CD4-positive, CD25-positive, alpha-beta regulatory T cell (primary cell): ENCODE measurements around the gene DDC. TPM values are rescaled to one million over a fixed set of nuclear protein-coding genes. Genes with fewer than 3 reads are reported as not detected.

Source experiments
- ATAC-seq, 2 donors: fragments of 150-1000 bp; cut with Tn5 transposase; one replicate each; pipeline ENCODE4 v1.10.0; 2021; ENCODE audit warnings: low read depth in 2 of 2, moderate number of reproducible peaks in 2 of 2, moderate library complexity in 1 of 2
- DNase-seq, 3 donors: peaks; one replicate each; pipeline versions ENCODE4 v3.0.0 to v3.0.0-alpha.2; 2012 to 2022; ENCODE audit warnings: mixed read lengths in 1 of 3
- H3K27ac ChIP-seq: one replicate; pipeline ENCODE4 v1.7.0; 2013; ENCODE audit warnings: mild to moderate bottlenecking, low read length; ENCODE audit not compliant: insufficient read depth, poor library complexity, severe bottlenecking
- H3K27me3 ChIP-seq: one replicate; pipeline ENCODE4 v1.7.0; 2013; ENCODE audit warnings: low read length; ENCODE audit not compliant: control insufficient read depth, insufficient read depth
- H3K36me3 ChIP-seq: one replicate; pipeline ENCODE4 v1.7.0; 2013; ENCODE audit warnings: mild to moderate bottlenecking, low read length, moderate library complexity; ENCODE audit not compliant: control insufficient read depth, insufficient read depth
- H3K4me1 ChIP-seq: 2 replicates; pipeline ENCODE4 v1.7.0; 2013; ENCODE audit warnings: mild to moderate bottlenecking, low read length; ENCODE audit not compliant: insufficient read depth, control insufficient read depth, poor library complexity, severe bottlenecking
- H3K4me3 ChIP-seq: one replicate; pipeline ENCODE4 v1.7.0; 2013; ENCODE audit warnings: low read depth, mild to moderate bottlenecking, low read length, moderate library complexity
- H3K9me3 ChIP-seq, 2 experiments: 1 replicate in 1 of 2; 2 replicates in 1 of 2; pipeline ENCODE4 v1.7.0; 2013; ENCODE audit warnings: low read length in 2 of 2, mild to moderate bottlenecking in 1 of 2, moderate library complexity in 1 of 2; ENCODE audit not compliant: control insufficient read depth in 2 of 2
- H3K27ac Mint-ChIP-seq, 3 donors: one replicate each; pipeline ENCODE4 v1.8.0; 2020 to 2022; ENCODE audit warnings: mild to moderate bottlenecking in 3 of 3, mixed read lengths in 3 of 3, moderate library complexity in 2 of 3
- H3K27me3 Mint-ChIP-seq: one replicate; pipeline ENCODE4 v1.8.0; 2022; ENCODE audit warnings: mild to moderate bottlenecking, mixed read lengths
- H3K36me3 Mint-ChIP-seq: one replicate; pipeline ENCODE4 v1.8.0; 2020; ENCODE audit warnings: mixed read lengths
- H3K4me1 Mint-ChIP-seq, 4 donors: one replicate each; pipeline ENCODE4 v1.8.0; 2020 to 2022; ENCODE audit warnings: mixed read lengths in 4 of 4, mild to moderate bottlenecking in 1 of 4
- H3K4me3 Mint-ChIP-seq, 4 donors: one replicate each; pipeline ENCODE4 v1.8.0; 2020 to 2022; ENCODE audit warnings: mild to moderate bottlenecking in 4 of 4, mixed read lengths in 4 of 4, moderate library complexity in 3 of 4
- H3K9me3 Mint-ChIP-seq, 7 donors: one replicate each; pipeline ENCODE4 v1.8.0; 2020 to 2022; ENCODE audit warnings: mixed read lengths in 7 of 7, mild to moderate bottlenecking in 3 of 7, moderate library complexity in 2 of 7
- polyA plus RNA-seq, 4 donors: library from polyadenylated mRNA; unstranded; fragments of 300-500 nt; fragmentation: Illumina TruSeq; gene quantifications; one replicate each; pipeline ENCODE4 v1.2.3, GENCODE V29; 2021
- total RNA-seq: library from RNA; stranded (reverse); gene quantifications from one replicate; pipeline ENCODE4 v1.2.3, GENCODE V29; 2022

The DDC gene
- total and polyA plus RNA-seq, 5 donors from 2014 or later = not detected

GRCh38 chr7:50473531-50473930 lies 91.7 kb downstream of the DDC start:
- Histone ChIP-seq H3K36me3 (no peaks in the 10 kb centered on the region), H3K4me1 (no peaks in the 10 kb centered on the region), H3K27me3 (no peaks in the 10 kb centered on the region), H3K9me3 (no peaks in the 10 kb centered on the region), H3K4me3 (no peak overlapping the region), H3K27ac (no peak overlapping the region)
- Mint-ChIP-seq H3K27ac (no peak overlapping the region), H3K27me3 (peaks cover 5% of the 10 kb centered on the region), H3K9me3 (peaks cover 0 to 4% (median 0%) of the 10 kb centered on the region in 7 donors), H3K4me1 (peaks cover 0 to under 1% (median 0%) of the 10 kb centered on the region in 4 donors), H3K36me3 (no peaks in the 10 kb centered on the region), H3K4me3 (no peak overlapping the region)
- no peak for ATAC-seq
- no peak for DNase-seq

- peaks cover 0 to 10% (median 5%) of the 10 kb centered on the region in 4 donors for H3K4me1 Mint-ChIP-seq
- Histone ChIP-seq H3K4me1 (peaks cover 8% of the 10 kb centered on the region), H3K4me3 (no peak overlapping the region), H3K36me3 (no peaks in the 10 kb centered on the region), H3K9me3 (no peaks in the 10 kb centered on the region), H3K27ac (no peak overlapping the region), H3K27me3 (no peaks in the 10 kb centered on the region)
- no peak overlapping the region for H3K4me3 Mint-ChIP-seq
- H3K9me3 Mint-ChIP-seq = peaks cover 0 to 4% (median 0%) of the 10 kb centered on the region in 7 donors
- no peak for DNase-seq
- no peak for ATAC-seq
- peaks cover 5% of the 10 kb centered on the region for H3K27me3 Mint-ChIP-seq
- H3K27ac Mint-ChIP-seq = peak overlapping the region in 1 of 3 donors; percentile 80
- no peaks in the 10 kb centered on the region for H3K36me3 Mint-ChIP-seq
These were observed 92.8 kb downstream of the DDC start for GRCh38 chr7:50472427-50472826.

GRCh38 chr7:50471970-50472369 lies 93.2 kb downstream of the DDC start:
- no peak overlapping the region for H3K4me3 Mint-ChIP-seq

GRCh38 chr7:50470250-50471163 lies 94.7 kb downstream of the DDC start:
- H3K4me3 ChIP-seq = no peak overlapping the region
- H3K4me1 ChIP-seq = peaks cover 8% of the 10 kb centered on the region
- Mint-ChIP-seq H3K27me3 (peaks cover 5% of the 10 kb centered on the region), H3K27ac (no peak overlapping the region), H3K9me3 (peaks cover 0 to 2% (median 0%) of the 10 kb centered on the region in 7 donors), H3K4me3 (no peak overlapping the region), H3K36me3 (no peaks in the 10 kb centered on the region), H3K4me1 (peaks cover 0 to 12% (median 7%) of the 10 kb centered on the region in 4 donors)
- H3K27me3 ChIP-seq = no peaks in the 10 kb centered on the region
- H3K27ac ChIP-seq = no peak overlapping the region
- DNase-seq (no peak), ATAC-seq (no peak)
- H3K9me3 ChIP-seq = no peaks in the 10 kb centered on the region
- H3K36me3 ChIP-seq = no peaks in the 10 kb centered on the region

More at GRCh38 chr7:50471970-50472369, 93.2 kb downstream of the DDC start:
- no peaks in the 10 kb centered on the region for H3K36me3 ChIP-seq
- H3K27ac Mint-ChIP-seq = no peak overlapping the region
- no peak overlapping the region for H3K4me3 ChIP-seq
- H3K4me1 Mint-ChIP-seq = peaks cover 0 to 12% (median 7%) of the 10 kb centered on the region in 4 donors
- peaks cover 8% of the 10 kb centered on the region for H3K4me1 ChIP-seq
- no peak overlapping the region for H3K27ac ChIP-seq
- ATAC-seq = no peak
- H3K27me3 Mint-ChIP-seq = peaks cover 5% of the 10 kb centered on the region
- no peaks in the 10 kb centered on the region for H3K27me3 ChIP-seq
- H3K9me3 ChIP-seq = no peaks in the 10 kb centered on the region
- DNase-seq = no peak
- H3K36me3 Mint-ChIP-seq = no peaks in the 10 kb centered on the region
- peaks cover 0 to 4% (median 0%) of the 10 kb centered on the region in 7 donors for H3K9me3 Mint-ChIP-seq

- no peak for DNase-seq
- H3K36me3 ChIP-seq = no peaks in the 10 kb centered on the region
- Mint-ChIP-seq H3K36me3 (no peaks in the 10 kb centered on the region), H3K27me3 (peaks cover 2% of the 10 kb centered on the region), H3K9me3 (no peaks in the 10 kb centered on the region), H3K27ac (no peak overlapping the region), H3K4me3 (no peak overlapping the region), H3K4me1 (peaks cover 0 to 12% (median 7%) of the 10 kb centered on the region in 4 donors)
- no peak overlapping the region for H3K27ac ChIP-seq
- H3K27me3 ChIP-seq = no peaks in the 10 kb centered on the region
- peaks cover 8% of the 10 kb centered on the region for H3K4me1 ChIP-seq
- H3K9me3 ChIP-seq = no peaks in the 10 kb centered on the region
- no peak overlapping the region for H3K4me3 ChIP-seq
- ATAC-seq = no peak
These were observed 96.0 kb downstream of the DDC start for GRCh38 chr7:50469181-50469580.

- peak; percentile 90 to 96 for ATAC-seq
- peak; percentile 58 to 87 (median 78) for DNase-seq
- H3K4me1 Mint-ChIP-seq = peaks cover 0 to 12% (median 7%) of the 10 kb centered on the region in 4 donors
- H3K27me3 Mint-ChIP-seq = no peaks in the 10 kb centered on the region
- H3K9me3 Mint-ChIP-seq = no peaks in the 10 kb centered on the region
- Histone ChIP-seq H3K9me3 (no peaks in the 10 kb centered on the region), H3K27me3 (no peaks in the 10 kb centered on the region), H3K36me3 (no peaks in the 10 kb centered on the region), H3K4me3 (peak overlapping the region; percentile 57), H3K4me1 (peaks cover 8% of the 10 kb centered on the region), H3K27ac (no peak overlapping the region)
- peak overlapping the region; percentile 59 to 94 (median 84) for H3K27ac Mint-ChIP-seq
- H3K36me3 Mint-ChIP-seq = no peaks in the 10 kb centered on the region
- peak overlapping the region in 3 of 4 donors; percentile 16 to 77 (median 77) for H3K4me3 Mint-ChIP-seq
These were observed 97.2 kb downstream of the DDC start for GRCh38 chr7:50467817-50468610.

- Histone ChIP-seq H3K4me3 (no peak overlapping the region), H3K27ac (no peak overlapping the region), H3K9me3 (no peaks in the 10 kb centered on the region), H3K36me3 (no peaks in the 10 kb centered on the region), H3K4me1 (peaks cover 8% of the 10 kb centered on the region), H3K27me3 (no peaks in the 10 kb centered on the region)
- Mint-ChIP-seq H3K9me3 (no peaks in the 10 kb centered on the region), H3K4me1 (peaks cover 0 to 12% (median 7%) of the 10 kb centered on the region in 4 donors), H3K36me3 (no peaks in the 10 kb centered on the region), H3K4me3 (peak overlapping the region in 1 of 4 donors; percentile 77), H3K27me3 (peaks cover 5% of the 10 kb centered on the region), H3K27ac (peak overlapping the region in 1 of 3 donors; percentile 84)
- DNase-seq = no peak
- no peak for ATAC-seq
These were observed 98.2 kb downstream of the DDC start for GRCh38 chr7:50466815-50467585.
